NCI-H1930 (cell line): ENCODE data around the gene CXCL16.

Experiments
- DNase-seq, 2 experiments: peaks; one replicate each; lab custom pipeline; 2025; lab: John Stamatoyannopoulos, UW

CXCL16 gene

DNA sequence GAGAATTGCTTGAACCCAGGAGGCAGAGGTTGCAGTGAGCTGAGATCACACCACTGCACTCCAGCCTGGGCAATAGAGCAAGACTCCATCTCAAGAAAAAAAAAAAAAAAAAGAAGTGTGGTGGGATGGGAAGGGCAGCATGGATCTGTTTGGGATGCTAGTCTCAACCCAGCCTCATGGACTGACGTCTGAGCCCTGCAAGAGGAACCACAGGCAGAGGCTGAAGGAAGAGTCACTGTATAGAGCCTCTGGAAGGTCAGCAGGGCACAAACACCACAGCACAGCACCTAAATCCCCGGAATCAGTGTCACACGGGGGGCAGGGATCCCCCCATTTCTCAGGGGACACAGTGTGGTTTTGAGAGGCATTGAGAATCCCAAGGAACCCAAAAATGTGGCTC lies 10.9 kb upstream of the CXCL16 start:
- no peak for DNase-seq

DNA sequence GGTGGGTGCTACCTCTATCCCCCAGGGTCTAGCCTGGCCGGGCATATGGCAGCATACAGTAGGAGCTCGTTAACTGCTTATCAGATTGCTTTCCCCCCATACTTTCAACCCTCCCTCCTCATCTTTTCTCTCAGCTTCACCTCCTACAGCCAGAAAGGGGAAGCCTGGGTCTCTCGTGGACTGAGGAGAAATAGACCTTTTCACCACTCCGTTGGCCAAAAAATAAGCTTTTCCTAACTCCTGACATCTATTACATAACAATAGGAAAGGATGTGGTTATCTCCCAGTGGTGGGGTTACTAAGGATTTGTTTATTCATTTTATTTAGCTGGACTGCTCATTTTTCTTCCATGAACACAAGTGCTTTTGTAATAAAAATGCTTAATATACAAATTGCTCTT lies 9.0 kb upstream of the CXCL16 start:
- no peak for DNase-seq

DNA sequence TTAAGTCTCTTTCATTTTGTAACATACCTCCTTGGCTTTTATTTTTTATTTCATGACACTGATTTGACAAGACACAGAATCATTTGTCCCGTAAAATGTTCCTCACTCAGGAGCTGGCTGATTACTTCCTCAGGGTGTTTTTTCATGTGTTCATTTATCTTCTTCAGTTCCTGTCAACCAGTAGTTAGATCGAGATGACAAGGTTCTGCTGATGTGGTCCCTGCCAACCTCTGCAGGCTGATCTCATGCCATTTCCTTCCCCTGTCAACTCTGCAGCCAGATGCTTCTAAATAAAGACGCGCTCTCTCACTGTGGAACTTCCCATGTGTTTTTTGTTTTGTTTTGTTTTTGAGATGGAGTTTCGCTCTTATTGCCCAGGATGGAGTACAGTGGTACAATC lies 8.1 kb upstream of the CXCL16 start:
- DNase-seq = no peak

DNA sequence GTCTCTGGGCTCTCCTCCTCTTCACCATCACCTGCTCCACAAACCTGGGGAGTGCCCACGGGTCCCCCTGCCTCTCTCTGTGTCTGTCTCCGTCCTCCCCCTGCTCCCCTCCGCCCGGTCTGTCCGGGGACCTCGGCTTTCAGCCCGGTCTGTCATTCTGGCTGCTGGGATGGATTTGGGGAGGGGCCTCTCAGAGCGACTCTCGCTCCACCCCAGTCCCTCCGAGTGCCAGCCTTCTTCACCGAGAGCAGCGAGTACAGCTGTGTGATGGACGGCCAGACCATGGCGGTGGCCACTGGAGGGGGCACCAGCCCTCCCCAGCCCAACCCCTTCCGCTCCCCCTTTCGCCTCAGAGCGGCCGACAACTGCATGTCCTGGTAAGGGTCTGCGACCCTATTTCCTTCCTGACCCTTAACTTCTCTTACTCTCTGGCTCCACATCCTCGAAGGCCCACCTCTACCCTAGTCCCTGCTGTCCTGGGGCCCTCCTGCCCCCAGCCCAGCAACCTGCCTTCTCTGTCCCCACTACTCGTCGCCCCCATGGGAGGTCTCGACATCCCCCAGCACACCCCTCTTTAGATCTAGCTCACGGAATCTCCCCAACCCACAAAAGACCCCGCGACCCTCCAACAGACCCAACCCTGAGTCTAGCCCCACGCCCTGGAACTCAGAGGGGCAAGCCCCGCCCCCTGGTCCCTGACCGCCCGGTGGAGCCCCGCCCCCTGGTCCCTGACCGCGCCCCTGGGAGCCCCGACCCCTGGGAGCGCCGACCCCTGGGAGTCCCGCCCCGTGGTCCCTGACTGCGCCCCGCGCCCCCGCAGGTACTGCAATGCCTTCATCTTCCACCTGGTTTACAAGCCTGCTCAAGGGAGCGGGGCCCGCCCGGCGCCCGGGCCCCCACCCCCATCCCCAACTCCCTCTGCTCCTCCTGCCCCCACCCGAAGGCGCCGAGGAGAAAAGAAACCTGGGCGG lies 5.6 kb upstream of the CXCL16 start:
- no peak for DNase-seq

- no peak for DNase-seq
Measured at GRCh38 chr17:4743898-4744297, 4.2 kb upstream of the CXCL16 start.

DNA sequence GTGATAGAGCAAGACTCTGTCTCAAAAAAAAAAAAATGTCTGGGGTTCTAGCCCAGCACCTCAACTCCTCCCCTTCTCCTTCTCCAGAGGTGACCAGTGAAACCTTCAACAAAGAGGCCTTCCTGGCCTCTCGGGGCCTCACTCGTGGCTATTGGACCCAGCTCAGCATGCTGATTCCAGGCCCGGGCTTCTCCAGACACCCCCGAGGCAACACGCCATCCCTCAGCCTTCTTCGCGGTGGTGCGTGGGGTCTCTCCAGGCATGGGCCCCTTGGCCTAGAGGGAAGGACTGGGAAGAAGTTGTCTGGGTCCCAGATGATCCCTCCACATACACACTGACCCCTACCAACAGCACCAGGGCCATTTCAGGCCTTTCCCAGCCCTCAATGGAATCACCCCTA lies 3.5 kb upstream of the CXCL16 start:
- no peak for DNase-seq

DNA sequence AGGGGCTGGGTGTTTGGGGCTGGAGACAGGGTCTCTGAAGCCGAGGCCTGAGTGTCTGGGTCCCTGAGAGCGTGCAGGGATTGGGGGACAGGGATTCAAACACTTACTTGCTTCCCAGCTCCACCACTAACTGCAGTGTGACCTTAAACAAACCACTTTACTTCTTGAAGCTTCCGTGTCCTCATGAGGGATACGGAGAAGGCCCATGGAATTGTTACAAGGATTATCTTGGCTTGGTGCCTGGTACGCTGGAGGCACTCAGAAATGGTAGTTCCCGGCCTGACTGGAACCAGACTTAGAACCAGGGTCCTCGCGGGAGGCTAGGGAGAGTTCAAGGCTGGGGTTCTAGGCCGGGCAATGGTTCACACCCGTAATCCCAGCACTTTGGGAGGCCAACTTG lies 2.9 kb upstream of the CXCL16 start:
- no peak for DNase-seq

DNA sequence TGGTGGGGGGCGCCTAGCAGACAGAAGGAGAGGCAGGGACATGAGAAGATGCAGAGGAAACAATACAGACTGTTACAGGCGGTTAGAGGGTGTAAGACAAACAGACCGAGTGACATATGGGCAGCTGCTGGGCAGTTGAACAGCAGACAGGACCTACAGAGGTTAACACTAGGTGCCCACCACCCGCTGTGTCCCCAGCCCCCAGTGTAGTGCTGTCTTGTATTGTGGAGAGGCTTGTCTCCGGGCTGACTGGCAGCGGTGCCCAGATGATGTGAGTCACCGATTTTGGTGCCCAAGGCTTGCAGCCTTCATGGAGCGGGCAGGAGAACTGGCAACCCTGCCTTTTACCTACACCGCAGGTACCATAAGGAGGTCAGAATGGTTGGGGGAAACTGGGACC lies 2.4 kb upstream of the CXCL16 start:
- no peak for DNase-seq

GRCh38 chr17:4741544-4741943 lies 1.8 kb upstream of the CXCL16 start:
- DNase-seq = no peak

GRCh38 chr17:4740584-4740983 lies 856 bp upstream of the CXCL16 start:
- DNase-seq = no peak

DNA sequence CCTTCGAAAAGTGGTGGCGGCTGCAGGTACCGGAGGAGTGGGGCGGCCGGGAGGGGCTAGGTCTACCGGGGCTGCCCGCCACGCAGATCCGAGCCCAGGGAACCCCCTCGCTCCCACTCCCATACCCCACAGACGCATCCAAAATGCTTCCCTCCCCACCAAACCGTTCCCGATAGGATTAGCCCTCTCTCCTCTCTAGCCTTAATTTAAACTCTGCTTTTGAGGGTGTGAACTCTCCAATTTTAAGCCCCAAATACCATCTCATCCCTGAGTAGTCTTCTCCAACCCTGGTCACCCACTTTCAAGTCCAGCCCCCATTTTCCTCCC lies 260 bp upstream of the CXCL16 start:
- DNase-seq = no peak

- DNase-seq = no peak
Measured at GRCh38 chr17:4738136-4739121, 1.3 kb downstream of the CXCL16 start.

- DNase-seq = no peak
Measured at GRCh38 chr17:4735876-4736651, 3.7 kb downstream of the CXCL16 start.

DNA sequence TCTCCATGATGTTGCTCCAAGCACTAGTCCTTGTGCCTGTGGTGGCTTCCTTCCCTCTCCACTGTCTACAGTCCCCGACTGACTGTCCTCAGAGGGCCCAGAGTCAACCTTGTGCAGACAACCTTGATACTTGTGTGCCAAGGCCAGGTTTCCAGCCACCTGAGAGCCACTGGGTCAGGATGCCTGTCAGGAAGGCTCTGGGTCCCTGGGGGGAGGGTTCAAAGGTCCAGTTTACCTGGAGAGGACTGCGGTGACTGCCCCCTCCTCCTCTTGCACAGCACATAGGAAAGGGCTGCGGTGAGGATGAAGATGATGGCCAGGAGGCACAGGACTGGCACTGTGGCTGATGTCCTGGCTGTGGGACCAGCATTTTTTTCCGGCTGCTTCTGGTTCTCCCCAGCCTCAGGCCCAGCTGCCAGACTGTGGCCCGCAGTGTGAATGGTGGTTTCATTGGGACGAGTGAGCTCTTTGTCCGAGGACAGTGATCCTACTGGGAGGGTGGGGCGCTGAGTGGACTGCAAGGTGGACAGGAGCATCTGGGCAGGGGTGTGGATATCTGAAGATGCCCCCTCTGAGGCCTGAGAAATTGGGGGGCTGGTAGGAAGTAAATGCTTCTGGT lies 4.8 kb downstream of the CXCL16 start:
- DNase-seq = no peak

DNA sequence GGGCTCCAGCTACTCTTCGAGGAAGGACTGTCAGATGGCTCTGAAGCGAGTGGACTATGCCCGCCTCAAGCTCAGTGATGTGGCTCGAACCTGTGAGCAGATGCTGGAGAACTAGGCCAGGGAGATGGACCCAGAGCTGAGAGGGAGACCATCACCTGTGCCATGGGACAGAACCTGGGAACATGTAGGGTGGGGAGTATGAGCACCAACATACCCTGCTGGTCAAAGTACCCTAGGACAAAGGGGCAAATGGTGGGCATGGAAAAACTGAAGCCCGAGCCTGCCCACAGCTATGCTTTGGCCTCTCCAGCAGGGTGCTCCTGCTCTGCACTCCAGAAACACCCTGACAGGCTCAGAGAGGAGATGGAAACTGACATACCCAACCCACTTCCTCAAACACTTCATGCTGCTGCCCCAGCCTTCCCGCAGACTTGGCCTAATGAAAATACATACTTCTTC lies 6.6 kb downstream of the CXCL16 start:
- no peak for DNase-seq

GRCh38 chr17:4728124-4728523 lies 11.6 kb downstream of the CXCL16 start:
- no peak for DNase-seq

DNA sequence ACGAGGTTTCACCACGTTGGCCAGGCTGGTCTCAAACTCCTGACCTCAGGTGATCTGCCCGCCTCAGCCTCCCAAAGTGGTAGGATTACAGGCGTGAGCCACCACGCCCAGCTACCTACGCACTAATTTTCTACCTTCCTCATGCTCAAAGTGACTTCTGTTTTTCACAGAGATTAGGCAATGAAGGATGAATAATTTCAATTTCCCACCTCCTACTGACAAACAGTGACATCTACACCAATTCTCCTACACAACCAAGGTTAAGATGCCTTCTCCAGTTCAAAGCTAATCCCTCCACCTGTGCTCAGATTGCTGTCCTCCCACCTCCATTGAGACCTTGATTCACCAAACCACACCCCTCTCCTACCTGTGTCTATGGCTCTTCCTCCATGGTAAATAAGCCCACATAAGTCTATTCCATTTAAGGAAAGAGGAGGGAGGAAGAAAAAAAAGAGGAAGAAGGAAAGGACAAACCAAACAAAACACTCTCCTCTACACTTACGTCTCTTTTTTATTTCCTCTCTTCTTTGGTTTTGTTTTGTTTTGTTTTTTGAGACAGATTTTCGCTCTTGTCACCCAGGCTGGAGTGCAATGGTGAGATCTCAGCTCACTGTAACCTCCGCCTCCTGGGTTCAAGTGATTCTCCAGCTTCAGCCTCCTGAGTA lies 13.9 kb downstream of the CXCL16 start:
- DNase-seq = no peak

GRCh38 chr17:4724650-4725049 lies 15.1 kb downstream of the CXCL16 start:
- DNase-seq = no peak

DNA sequence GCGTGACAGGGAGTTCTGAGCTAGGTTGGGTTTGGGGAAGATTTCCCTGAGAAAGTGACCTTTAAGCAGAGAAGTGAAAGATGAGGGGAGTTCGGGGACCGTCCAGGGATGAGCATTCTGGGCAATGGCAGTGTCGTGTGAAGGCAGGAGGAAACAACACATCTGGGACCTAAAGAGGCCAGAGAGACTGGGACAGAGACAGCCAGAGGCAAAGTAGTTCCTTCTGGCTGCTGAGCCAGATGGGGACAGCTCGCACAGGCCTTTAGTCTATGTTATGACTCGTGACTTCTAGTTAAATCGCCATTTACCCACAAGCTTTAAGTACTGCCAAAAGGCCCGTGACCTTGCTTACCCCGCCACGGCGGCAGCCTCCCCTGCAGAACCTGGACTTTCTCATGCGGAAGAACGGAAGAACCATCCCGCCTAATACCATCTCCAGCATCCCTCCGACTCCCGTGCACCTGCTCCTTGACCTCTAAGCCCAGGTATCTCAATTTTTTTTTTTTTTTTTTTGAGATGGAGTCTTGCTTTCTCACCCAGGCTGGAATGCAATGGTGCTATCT lies 17.0 kb downstream of the CXCL16 start:
- DNase-seq = no peak
